Activated gamma-delta T cell treated with anti-CD3 and anti-CD28 coated beads, Interleukin-2, amount 50 U/mL, for 16 hours (primary cell): ENCODE data around the gene HAGHL.

Experiments used
- DNase-seq: peaks from one replicate; pipeline ENCODE4 v3.0.0-alpha.2; 2020; ENCODE audit warnings: low read depth

HAGHL gene

GRCh38 chr16:720990-721764 is 5.7 kb upstream of the HAGHL start, which contains the start of gene ANTKMT:
ANTKMT (plus strand) TSS chr16:721146; CDS start chr16:721275, 129 bp downstream.
- DNase-seq = peak; percentile 52

GRCh38 chr16:721765-722540 is 5.0 kb upstream of the HAGHL start:
- DNase-seq = no peak

- DNase-seq = no peak
These were observed 3.9 kb upstream of the HAGHL start for GRCh38 chr16:722835-723633.

GRCh38 chr16:723695-724094 is 3.2 kb upstream of the HAGHL start:
- no peak for DNase-seq

GRCh38 chr16:724188-725040 is 2.5 kb upstream of the HAGHL start:
- no peak for DNase-seq

- DNase-seq = no peak
These were observed 1.9 kb upstream of the HAGHL start for GRCh38 chr16:725041-725376.

GRCh38 chr16:725463-726187 is 1.3 kb upstream of the HAGHL start:
- DNase-seq = no peak

- DNase-seq = no peak
These were observed 793 bp upstream of the HAGHL start for GRCh38 chr16:726188-726437.

- no peak for DNase-seq
These were observed 528 bp downstream of the HAGHL start for GRCh38 chr16:727291-727977.

- DNase-seq = no peak
These were observed 1.4 kb downstream of the HAGHL start for GRCh38 chr16:728131-728889.

- DNase-seq = no peak
These were observed 2.2 kb downstream of the HAGHL start for GRCh38 chr16:728890-729744.

- no peak for DNase-seq
These were observed 3.1 kb downstream of the HAGHL start for GRCh38 chr16:729768-730665.

GRCh38 chr16:730666-731509 is 4.0 kb downstream of the HAGHL start:
- no peak for DNase-seq

GRCh38 chr16:732332-732731 is 5.4 kb downstream of the HAGHL start:
- DNase-seq = no peak

GRCh38 chr16:732936-733335 is 6.0 kb downstream of the HAGHL start:
- DNase-seq = no peak

GRCh38 chr16:733382-734207 is 6.7 kb downstream of the HAGHL start:
- DNase-seq = no peak
